HG03432 (cell line): ENCODE results near the gene CENPS.
"Not testable (repeated sequence)": the region's sequence is repeated elsewhere in the genome, so short reads cannot be mapped to it uniquely, and the experiment has no call there.

ENCODE experiments used
- ATAC-seq: cut with Tn5 transposase; IDR thresholded peaks from one replicate; pipeline ENCODE4 v1.9.1; 2021; ENCODE audit warnings: mild to moderate bottlenecking, moderate library complexity; ENCODE audit not compliant: unreplicated experiment

Gene CENPS

DNA sequence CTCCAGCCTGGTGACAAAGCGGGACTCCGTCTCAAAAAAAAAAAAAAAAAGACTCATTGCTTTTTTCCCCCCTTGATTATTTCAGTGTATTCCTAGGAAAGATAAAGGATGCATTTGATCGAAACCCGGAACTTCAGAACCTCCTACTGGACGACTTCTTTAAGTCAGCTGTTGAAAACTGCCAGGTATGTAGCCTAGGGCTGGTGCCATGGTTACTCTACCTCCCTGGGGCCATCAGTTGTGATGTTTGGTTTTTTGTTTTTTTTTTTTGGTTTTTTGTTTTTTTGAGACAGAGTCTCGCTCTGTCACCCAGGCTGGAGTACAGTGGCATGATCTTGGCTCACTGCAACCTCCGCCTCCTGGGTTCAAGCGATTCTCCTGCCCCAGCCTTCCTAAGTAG, 11.5 kb upstream of the CENPS start:
- ATAC-seq, result not testable (repeated sequence)

DNA sequence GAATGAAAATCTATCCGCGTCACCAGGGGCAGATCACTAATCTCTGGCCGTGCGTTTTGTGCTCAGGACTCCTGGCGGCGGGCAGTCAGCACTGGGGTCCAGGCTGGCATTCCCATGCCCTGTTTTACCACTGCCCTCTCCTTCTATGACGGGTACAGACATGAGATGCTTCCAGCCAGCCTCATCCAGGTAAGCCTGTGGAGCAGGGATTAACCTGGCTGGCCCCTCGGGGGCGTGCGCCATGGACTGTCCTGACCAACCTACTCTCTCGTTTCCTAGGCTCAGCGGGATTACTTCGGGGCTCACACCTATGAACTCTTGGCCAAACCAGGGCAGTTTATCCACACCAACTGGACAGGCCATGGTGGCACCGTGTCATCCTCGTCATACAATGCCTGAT, 10.9 kb upstream of the CENPS start:
- ATAC-seq, result no peak

DNA sequence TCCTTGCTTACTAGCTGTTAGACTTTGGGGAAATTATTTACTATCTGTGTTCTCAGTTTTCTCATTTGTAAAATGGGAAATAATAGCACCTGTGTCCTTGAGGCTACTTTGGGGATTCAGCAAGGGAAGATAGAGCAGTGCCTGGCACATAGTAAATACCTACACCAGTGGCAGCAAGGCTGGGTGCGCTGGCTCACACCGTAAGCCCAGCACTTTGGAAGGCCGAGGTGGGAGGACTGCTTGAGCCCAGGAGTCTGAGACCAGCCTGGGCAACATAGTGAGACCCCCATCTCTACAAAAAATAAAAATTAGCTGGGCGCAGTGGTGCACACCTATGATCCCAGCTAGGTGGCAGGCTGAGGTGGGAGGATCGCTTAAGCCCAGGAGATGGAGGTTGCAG, 8.6 kb upstream of the CENPS start:
- ATAC-seq, result no peak

DNA sequence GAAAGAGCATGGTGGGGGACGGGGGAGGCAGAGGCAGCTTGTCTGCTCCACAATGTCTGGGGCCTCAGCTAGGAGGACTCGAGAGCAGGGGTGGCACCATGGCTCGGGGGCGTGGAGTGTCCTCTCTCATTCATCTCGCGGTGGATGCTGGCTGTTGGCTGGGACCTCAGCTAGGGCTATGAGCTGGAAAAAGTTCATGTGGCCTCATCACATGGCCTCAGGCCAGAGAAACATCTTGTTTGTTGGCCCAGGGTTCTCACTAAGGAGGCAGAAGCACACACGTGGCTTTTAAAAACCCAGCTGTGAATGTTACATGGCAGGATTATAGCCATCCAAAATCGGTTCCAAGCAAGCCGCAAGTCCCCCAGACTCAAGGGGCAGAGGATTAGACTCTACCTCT, 6.2 kb upstream of the CENPS start:
- ATAC-seq, result no peak

DNA sequence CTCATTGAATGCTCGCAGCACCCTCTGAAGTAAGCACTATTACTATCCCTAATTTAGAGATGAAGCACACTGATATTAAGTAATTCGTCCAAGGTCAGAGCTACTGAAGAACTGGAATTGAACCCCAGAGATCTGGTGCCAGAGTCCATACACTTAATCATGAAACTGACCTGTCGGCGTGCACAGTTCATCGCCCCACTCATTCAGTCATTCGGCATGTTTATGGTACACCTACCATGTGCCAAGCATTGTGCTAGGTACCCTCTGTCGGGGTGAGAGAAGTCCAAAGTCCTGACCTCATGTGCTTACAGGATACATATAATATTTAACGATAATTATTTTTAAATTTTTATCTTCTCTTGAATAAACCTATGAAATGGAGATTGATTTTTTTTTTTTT, 5.6 kb upstream of the CENPS start:
- ATAC-seq, result no peak

DNA sequence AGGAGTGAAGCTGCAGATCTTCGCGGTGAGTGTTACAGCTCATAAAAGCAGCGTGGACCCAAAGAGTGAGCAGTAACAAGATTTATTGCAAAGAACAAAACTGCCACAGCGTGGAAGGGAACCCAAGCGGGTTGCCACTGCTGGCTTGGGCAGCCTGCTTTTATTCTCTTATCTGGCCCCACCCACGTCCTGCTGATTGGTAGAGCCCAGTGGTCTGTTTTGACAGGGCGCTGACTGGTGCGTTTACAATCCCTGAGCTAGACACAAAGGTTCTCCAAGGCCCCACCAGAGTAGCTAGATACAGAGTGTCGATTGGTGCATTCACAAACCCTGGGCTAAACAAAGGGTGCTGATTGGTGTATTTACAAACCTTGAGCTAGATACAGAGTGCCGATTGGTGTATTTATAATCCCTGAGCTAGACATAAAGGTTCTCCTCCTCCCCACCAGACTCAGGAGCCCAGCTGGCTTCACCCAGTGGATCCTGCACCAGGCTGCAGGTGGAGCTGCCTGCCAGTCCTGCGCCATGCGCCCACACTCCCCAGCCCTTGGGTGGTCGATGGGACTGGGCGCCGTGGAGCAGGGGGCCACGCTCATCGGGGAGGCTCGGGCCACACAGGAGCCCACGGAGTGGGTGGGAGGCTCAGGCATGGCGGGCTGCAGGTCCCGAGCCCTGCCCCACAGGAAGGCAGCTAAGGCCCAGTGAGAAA, 4.3 kb upstream of the CENPS start:
- not testable (repeated sequence) for ATAC-seq

DNA sequence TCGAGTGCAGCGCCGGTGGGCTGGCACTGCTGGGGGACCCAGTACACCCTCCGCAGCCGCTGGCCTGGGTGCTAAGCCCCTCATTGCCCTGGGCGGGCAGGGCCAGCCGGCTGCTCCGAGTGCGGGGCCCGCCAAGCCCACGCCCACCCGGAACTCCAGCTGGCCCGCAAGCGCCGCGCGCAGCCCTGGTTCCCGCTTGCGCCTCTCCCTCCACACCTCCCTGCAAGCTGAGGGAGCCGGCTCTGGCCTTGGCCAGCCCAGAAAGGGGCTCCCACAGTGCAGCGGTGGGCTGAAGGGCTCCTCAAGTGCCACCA, 3.7 kb upstream of the CENPS start:
- ATAC-seq, result not testable (repeated sequence)

DNA sequence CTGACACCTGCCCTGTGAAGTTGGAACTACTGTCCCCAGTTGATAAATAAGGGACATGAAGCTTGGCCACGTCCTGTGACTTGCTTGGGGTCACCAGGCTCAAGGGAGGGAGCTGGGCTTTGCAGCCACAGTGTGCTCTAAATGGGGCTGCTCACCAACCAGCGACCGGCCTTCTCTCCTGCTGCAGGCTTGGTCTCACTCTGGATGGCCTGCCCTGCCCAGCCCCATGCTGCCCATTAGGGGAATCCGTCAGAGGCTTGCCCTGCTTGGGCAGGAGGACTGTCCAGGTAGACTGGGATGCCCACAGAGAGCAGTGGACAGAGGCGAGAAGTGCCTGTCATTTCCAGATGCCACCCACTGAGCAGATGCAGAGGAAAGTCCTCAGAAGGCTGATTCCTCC, 1.2 kb upstream of the CENPS start:
- no peak for ATAC-seq

DNA sequence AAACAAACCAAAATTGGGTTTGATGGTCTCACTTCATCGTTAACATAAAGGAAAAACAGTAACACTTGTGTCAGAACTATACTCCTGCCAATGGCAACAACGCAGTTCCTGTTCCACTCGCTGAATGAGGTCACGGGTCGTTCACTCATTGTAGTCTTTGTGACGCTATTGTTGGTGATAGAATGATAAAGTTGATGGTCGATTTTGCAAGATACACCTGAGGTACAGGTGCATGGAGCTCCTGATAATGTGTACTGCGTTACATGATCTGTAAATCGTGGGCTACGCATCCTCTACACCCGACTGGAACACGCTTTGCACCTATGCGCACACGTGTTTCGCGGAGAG, 391 bp upstream of the CENPS start:
- no peak for ATAC-seq

DNA sequence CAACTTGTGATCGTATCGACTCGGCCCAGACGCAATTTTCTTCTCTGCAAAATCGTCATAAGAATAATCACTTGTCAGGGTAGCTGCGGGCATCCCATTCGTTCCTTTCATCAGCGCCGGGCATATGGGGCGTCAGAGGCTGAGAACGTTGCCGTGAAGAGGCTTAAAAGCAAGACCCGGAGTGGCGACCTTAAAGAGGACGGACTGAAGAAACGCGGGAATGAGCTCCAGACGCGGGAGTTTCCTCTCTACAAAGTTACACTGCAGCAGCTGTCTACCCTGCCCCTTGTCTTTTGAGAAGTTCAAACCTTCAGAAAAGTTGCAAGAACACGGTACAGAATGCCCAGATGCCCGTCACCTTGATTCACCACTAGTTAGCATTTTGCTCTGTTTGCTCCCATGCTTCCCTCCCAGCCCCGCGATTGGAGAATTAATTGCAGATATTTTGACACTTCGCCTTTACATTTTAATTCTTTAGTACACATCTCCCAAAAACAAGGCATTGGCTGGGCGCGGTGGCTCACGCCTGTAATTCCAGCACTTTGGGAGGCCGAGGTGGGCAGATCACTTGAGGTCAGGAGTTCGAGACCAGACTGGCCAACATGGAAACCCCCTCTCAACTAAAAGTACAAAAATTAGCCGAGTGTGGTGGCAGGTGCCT, 967 bp downstream of the CENPS start:
- no peak for ATAC-seq

DNA sequence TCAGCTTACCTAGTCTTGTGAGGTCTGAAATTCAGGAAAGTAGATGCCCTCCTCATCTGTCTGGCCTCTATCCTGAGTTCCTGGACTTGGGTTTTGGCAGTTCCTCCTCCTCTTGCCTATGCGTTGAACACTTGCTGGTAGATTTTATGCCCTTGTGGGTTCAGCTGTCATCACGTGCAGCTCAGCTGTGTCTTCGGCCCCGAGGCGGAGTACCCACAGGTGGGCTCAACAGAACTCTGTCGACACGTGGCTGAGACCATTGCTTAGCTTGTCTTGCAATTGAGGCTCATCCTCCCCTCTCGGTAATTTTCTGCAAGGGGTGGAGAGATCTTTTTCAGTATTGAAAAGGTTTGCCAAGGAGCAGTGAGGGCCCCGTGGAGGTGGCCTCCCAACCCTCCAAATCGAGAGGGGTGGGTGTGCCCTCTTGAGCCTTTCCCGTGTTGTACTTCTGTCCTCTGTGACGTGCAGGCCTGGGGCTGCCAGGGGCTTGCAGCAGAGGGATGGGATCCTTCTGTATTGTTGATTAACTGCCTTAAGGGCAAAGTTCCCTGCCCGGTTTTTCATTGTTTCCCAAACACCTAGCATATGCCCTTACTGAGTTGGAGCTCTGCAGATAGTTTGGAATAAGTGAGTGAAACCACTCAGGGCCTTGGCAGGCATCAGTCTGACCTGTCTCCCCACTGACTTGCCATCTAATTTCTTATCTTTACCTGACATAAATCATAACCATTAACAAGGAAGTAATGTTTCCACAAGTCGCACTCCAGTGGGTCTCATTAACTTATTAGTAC, 2.9 kb downstream of the CENPS start:
- no peak for ATAC-seq

DNA sequence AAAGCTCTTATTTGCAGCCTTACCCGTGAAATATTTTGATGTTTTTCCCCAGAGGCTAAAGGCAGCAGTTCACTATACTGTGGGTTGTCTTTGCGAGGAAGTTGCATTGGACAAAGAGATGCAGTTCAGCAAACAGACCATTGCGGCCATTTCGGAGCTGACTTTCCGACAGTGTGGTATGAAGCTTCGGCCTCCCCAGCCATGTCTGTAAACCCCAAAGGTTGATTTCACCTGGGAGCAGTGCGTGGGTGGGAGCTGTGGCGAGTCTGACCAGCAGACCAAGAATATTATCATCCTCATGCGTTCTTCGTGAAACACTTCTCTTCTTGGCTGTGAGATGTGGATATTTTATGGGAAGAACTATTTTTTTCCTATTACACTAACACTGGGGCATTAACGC, 3.6 kb downstream of the CENPS start:
- no peak for ATAC-seq

DNA sequence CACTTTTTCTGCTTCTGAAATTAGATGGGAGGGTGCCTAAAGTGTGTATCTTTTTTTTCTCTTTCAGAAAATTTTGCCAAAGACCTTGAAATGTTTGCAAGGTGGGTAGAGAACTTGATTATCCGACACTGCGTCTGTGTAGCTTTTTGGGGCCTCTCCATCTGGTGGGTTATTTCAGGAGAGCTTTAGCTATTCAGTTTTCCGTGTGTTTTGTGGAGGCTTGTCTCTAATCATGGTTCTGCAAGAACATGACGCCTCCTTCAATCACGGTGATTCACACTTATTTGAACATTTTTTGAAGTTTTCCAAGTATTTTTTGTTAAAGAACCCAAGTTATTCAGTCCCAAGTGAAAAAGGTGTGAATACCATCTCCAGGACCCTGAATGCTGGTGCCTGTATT, 4.4 kb downstream of the CENPS start:
- no peak for ATAC-seq

DNA sequence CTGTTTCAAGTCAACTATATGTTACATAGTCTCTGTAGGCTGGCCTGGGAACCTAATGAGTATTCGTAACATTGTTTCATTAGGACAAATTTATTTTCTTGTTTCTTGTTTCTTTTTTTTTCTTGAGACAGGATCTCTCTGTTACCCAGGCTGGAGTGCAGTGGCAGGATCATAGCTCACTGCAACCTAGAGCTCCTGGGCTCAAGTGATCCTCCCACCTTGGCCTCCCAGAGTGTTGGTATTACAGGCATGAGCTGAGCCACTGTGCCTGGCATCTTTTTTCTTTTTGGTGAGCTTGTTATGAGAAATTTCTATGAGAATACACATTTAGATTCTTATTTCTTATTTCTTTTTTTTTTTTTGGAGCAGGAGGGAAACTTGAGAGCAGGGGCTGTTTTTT, 6.8 kb downstream of the CENPS start:
- ATAC-seq, result no peak

DNA sequence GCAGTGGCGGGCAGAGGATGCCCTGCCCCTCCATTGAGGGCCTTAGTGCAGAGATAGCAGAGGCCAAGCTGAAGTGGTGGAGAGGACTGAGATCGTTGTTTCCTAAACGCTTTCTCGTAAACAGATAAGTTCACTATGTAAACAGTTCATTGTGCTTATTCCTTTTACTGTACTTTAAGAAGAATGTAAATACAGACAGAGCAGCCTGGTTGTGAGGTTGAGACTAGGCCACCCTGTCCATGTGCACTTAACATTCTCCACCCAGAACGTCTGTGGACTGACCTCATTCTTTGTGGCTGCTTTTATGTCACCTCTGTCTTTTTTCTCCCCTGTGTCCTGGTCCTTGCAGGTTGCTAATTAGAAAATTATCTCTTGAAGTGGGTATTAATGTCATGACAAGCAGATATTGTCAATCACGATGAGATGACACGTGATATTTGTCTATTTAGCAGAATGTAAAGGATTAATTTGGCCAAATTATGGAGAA, 8.5 kb downstream of the CENPS start:
- no peak for ATAC-seq

DNA sequence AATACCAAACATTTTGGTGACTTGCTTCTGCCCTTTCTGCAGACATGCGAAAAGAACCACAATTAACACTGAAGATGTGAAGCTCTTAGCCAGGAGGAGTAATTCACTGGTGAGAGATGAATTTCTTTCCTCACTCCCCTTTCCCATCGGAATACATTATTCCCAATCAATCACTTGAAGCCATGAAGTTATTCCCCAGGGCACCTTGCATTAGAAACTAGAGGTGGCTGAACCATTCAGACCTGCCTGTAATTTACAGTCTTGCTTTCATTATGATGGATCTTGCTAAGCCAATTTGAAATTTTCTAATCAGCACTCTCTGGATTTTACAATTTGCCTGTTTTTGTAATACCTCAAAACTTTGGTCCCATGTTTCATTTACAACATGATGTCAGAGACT, 10.1 kb downstream of the CENPS start:
- no peak for ATAC-seq

DNA sequence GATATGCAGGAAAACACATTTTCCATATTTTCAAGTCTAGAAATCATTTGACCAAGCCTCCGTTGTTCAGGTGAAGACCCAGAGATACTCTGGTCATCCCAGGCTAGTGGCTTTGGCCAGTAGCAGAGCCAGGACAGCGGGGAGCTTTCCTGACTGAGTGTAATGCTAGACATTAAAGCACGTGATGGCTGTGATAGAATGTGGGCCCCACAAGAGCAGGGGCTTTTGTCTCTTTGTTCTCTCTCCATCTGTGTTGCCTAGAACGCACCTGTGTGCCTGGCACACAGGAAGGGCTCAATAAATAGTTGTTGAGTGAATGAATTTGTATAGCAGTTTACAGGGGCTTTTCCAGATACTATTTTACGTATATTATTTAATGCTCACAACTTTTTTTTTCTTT, 10.6 kb downstream of the CENPS start:
- no peak for ATAC-seq

DNA sequence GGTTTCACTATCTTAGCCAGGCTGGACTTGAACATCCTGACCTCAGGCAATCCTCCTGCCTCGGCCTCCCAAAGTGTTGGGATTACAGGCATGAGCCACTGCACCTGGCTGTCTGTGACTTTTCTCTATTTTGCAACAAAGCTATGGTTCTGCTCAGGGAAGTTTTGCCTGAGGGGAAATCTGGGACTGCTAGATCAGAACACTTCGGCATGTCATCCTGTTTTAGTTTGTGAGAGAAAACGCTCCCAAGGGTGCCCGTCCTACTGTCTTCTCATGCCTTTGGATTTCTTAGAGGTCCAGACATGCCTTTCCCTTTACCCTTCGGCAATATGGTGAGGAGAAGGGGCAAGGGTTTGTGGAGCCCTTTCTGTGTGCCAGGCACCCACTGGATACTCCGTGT, 14.0 kb downstream of the CENPS start:
- ATAC-seq, result no peak

DNA sequence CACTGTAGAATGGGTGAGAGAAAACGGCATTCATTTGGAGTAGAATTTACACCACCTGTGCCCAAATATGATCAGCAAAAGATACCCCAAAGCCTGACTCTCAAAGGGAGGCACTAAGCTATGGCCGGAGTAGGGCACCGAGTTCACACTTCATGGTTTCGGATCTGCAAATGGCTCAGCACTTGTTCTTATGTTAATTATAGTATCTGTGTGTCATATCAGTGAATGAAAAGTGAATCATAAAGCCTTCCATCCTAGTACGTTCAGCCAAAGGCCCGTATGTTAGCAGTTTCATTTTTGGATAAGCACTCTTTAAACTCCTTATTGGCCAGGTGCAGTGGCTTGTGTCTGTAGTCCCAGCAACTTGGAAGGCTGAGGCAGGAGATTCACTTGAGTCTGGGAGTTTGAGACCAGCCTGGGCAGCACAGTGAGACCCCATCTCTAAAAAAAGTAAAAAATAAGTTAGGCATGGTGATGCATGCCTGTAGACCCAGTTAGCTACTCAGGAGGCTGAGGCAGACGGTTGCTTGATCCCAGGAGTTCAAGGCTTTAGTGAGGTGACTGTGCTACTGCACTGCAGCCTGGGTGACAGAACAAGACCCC, 14.7 kb downstream of the CENPS start:
- no peak for ATAC-seq

DNA sequence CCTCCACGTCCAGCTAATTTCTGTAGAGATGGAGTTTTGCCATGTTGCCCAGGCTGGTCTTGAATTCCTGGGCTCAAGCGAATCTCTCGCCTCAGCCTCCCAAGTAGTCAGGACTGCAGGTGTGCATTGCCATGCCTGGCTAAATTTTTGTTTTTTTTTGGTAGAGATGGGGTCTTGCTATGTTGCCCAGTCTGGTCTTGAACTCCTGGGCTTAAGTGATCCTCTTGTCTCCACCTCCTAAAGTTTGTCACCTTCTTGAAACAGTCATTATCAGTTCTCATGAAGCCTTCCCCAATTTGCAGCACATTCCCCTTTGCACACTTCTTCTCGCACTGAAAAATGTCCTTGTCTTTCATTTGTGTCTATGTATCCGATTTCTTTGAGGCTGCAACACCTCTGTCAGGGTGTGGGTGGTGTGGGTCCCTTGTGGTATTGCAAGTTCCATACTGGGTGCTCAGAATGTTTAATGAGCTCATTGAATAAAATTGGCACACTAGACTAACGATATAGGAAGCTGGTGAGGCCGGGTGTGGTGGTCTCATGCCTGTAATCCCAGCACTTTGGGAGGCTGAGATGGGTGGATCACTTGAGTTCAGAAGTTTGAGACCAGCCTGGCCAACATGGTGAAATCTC, 16.7 kb downstream of the CENPS start:
- no peak for ATAC-seq

DNA sequence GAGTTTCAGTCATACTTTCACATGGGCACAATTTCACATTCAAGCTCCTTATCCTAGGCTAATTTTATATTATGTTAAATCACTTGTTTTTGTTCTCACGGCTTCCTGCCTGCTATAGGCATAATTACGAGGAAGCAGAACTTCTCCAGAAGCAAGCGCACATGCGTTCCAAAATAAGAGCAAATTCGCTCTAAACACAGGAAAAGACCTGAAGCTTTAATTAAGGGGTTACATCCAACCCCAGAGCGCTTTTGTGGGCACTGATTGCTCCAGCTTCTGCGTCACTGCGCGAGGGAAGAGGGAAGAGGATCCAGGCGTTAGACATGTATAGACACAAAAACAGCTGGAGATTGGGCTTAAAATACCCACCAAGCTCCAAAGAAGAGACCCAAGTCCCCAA, 19.5 kb downstream of the CENPS start, which contains the start of gene CORT:
CORT (plus strand) TSS at position 281 of the 400 bp plus-strand sequence. CDS start 193 bp downstream, outside the sequence.
- ATAC-seq, result no peak
